ENCODE measurements around the gene STPG4.

Gene STPG4

GRCh38 chr2:47198985-47199451 is 43.9 kb upstream of the STPG4 start:
- no peak for TF ChIP-seq CTCF (IDR thresholded peaks at IDR 0.05; ENCODE audit: poor library complexity, severe bottlenecking)

GRCh38 chr2:47196499-47196898 is 41.4 kb upstream of the STPG4 start:
- TF ChIP-seq CTCF (IDR thresholded peaks at IDR 0.05; ENCODE audit: poor library complexity, severe bottlenecking), result no peak
- H3K27me3 ChIP-seq (ENCODE audit: insufficient read depth, poor library complexity, severe bottlenecking), result no peaks in the 10 kb centered on the region
- peaks cover 54% of the 10 kb centered on the region for H3K4me1 ChIP-seq (ENCODE audit: insufficient read depth, poor library complexity, severe bottlenecking)
- no peaks in the 10 kb centered on the region for H3K9me3 ChIP-seq (ENCODE audit: severe bottlenecking)
- no peaks in the 10 kb centered on the region for H3K36me3 ChIP-seq (ENCODE audit: low read depth)
- H3K4me3 ChIP-seq (ENCODE audit: severe bottlenecking), result no peak overlapping the region
- H3K27ac ChIP-seq (ENCODE audit: poor library complexity, severe bottlenecking), result no peak overlapping the region
- no peak for DNase-seq (ENCODE audit: low spot score)
- ATAC-seq (ENCODE audit: low read depth), result no peak

More at GRCh38 chr2:47198985-47199451, 43.9 kb upstream of the STPG4 start:
- H3K27ac ChIP-seq (ENCODE audit: poor library complexity, severe bottlenecking), result peak overlapping the region; percentile 79
- H3K4me1 ChIP-seq (ENCODE audit: insufficient read depth, poor library complexity, severe bottlenecking), result peaks cover 30% of the 10 kb centered on the region
- ATAC-seq (ENCODE audit: low read depth), result peak; percentile 83
- H3K27me3 ChIP-seq (ENCODE audit: insufficient read depth, poor library complexity, severe bottlenecking), result no peaks in the 10 kb centered on the region
- DNase-seq (ENCODE audit: low spot score), result no peak
- H3K36me3 ChIP-seq (ENCODE audit: low read depth), result no peaks in the 10 kb centered on the region
- no peaks in the 10 kb centered on the region for H3K9me3 ChIP-seq (ENCODE audit: severe bottlenecking)
- no peak overlapping the region for H3K4me3 ChIP-seq (ENCODE audit: severe bottlenecking)

- ATAC-seq (ENCODE audit: low read depth), result no peak
- peak overlapping the region; percentile 94 for H3K27ac ChIP-seq (ENCODE audit: poor library complexity, severe bottlenecking)
- H3K4me3 ChIP-seq (ENCODE audit: severe bottlenecking), result no peak overlapping the region
- no peak for TF ChIP-seq CTCF (IDR thresholded peaks at IDR 0.05; ENCODE audit: poor library complexity, severe bottlenecking)
- H3K9me3 ChIP-seq (ENCODE audit: severe bottlenecking), result no peaks in the 10 kb centered on the region
- no peaks in the 10 kb centered on the region for H3K36me3 ChIP-seq (ENCODE audit: low read depth)
- no peaks in the 10 kb centered on the region for H3K27me3 ChIP-seq (ENCODE audit: insufficient read depth, poor library complexity, severe bottlenecking)
- peaks cover 59% of the 10 kb centered on the region for H3K4me1 ChIP-seq (ENCODE audit: insufficient read depth, poor library complexity, severe bottlenecking)
- no peak for DNase-seq (ENCODE audit: low spot score)
Observed at GRCh38 chr2:47196046-47196445, 40.9 kb upstream of the STPG4 start.

- Histone ChIP-seq H3K9me3 (ENCODE audit: severe bottlenecking) (no peaks in the 10 kb centered on the region), H3K36me3 (ENCODE audit: low read depth) (no peaks in the 10 kb centered on the region), H3K4me3 (ENCODE audit: severe bottlenecking) (no peak overlapping the region), H3K27ac (ENCODE audit: poor library complexity, severe bottlenecking) (peak overlapping the region; percentile 94), H3K4me1 (ENCODE audit: insufficient read depth, poor library complexity, severe bottlenecking) (peaks cover 68% of the 10 kb centered on the region), H3K27me3 (ENCODE audit: insufficient read depth, poor library complexity, severe bottlenecking) (no peaks in the 10 kb centered on the region)
- no peak for DNase-seq (ENCODE audit: low spot score)
- peak; percentile 43 for ATAC-seq (ENCODE audit: low read depth)
- TF ChIP-seq CTCF (IDR thresholded peaks at IDR 0.05; ENCODE audit: poor library complexity, severe bottlenecking), result peak; percentile 56
Observed at GRCh38 chr2:47195148-47195547, 40.0 kb upstream of the STPG4 start.

GRCh38 chr2:47194410-47194809 is 39.3 kb upstream of the STPG4 start:
- ATAC-seq (ENCODE audit: low read depth), result no peak
- peaks cover 74% of the 10 kb centered on the region for H3K4me1 ChIP-seq (ENCODE audit: insufficient read depth, poor library complexity, severe bottlenecking)
- no peaks in the 10 kb centered on the region for H3K9me3 ChIP-seq (ENCODE audit: severe bottlenecking)
- H3K36me3 ChIP-seq (ENCODE audit: low read depth), result no peaks in the 10 kb centered on the region
- no peak for TF ChIP-seq CTCF (IDR thresholded peaks at IDR 0.05; ENCODE audit: poor library complexity, severe bottlenecking)
- H3K27me3 ChIP-seq (ENCODE audit: insufficient read depth, poor library complexity, severe bottlenecking), result no peaks in the 10 kb centered on the region
- peak overlapping the region; percentile 94 for H3K27ac ChIP-seq (ENCODE audit: poor library complexity, severe bottlenecking)
- H3K4me3 ChIP-seq (ENCODE audit: severe bottlenecking), result no peak overlapping the region
- no peak for DNase-seq (ENCODE audit: low spot score)

Data from RWPE2 (cell line).